ENCODE measurements around the gene HIVEP3.

The HIVEP3 gene

DNA sequence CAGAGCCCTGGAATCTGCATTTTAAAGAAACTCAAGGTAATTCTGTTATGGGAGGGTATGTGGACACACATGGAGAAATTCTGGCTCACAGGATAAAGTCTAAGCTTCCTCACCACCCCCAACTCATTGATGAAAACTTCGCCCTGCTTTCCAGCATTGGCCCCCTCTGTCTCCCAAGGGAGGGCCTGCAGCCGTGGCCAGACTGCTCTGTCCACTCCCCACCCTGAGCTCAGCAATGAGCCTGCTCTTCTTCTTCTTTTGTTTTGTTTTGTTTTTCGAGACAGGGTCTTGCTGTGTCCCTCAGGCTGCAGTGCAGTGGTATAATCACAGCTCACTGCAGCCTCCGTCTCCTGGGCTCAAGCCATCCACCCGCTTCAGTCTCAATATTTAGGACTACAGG, 297.5 kb downstream of the HIVEP3 start:
- H3K4me3 ChIP-seq (ENCODE audit: low read depth, low read length) = no peak overlapping the region
- TF ChIP-seq MYC (IDR thresholded peaks at IDR 0.05; ENCODE audit: low read depth, low read length) = no peak
- TF ChIP-seq, protein P1, sequence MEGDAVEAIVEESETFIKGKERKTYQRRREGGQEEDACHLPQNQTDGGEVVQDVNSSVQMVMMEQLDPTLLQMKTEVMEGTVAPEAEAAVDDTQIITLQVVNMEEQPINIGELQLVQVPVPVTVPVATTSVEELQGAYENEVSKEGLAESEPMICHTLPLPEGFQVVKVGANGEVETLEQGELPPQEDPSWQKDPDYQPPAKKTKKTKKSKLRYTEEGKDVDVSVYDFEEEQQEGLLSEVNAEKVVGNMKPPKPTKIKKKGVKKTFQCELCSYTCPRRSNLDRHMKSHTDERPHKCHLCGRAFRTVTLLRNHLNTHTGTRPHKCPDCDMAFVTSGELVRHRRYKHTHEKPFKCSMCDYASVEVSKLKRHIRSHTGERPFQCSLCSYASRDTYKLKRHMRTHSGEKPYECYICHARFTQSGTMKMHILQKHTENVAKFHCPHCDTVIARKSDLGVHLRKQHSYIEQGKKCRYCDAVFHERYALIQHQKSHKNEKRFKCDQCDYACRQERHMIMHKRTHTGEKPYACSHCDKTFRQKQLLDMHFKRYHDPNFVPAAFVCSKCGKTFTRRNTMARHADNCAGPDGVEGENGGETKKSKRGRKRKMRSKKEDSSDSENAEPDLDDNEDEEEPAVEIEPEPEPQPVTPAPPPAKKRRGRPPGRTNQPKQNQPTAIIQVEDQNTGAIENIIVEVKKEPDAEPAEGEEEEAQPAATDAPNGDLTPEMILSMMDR (IDR thresholded peaks at IDR 0.05; ENCODE audit: low read depth, low read length) = no peak
- TF ChIP-seq, protein P2, sequence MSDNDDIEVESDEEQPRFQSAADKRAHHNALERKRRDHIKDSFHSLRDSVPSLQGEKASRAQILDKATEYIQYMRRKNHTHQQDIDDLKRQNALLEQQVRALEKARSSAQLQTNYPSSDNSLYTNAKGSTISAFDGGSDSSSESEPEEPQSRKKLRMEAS (IDR thresholded peaks at IDR 0.05; ENCODE audit: low read depth, low read length) = no peak
- no peak for TF ChIP-seq POLR2A (IDR thresholded peaks at IDR 0.05; ENCODE audit: extremely low read depth, insufficient read length)
- no peak for DNase-seq (ENCODE audit: low read depth)

- no peak for DNase-seq (ENCODE audit: low read depth)
- no peak overlapping the region for H3K4me3 ChIP-seq (ENCODE audit: low read depth, low read length)
- no peak for TF ChIP-seq POLR2A (IDR thresholded peaks at IDR 0.05; ENCODE audit: extremely low read depth, insufficient read length)
- TF ChIP-seq, protein P1 (IDR thresholded peaks at IDR 0.05; ENCODE audit: low read depth, low read length) = no peak
- TF ChIP-seq, protein P2 (IDR thresholded peaks at IDR 0.05; ENCODE audit: low read depth, low read length) = no peak
These were observed 298.2 kb downstream of the HIVEP3 start for GRCh38 chr1:41620365-41621169.

- no peak for DNase-seq (ENCODE audit: low read depth)
- no peak for TF ChIP-seq POLR2A (IDR thresholded peaks at IDR 0.05; ENCODE audit: extremely low read depth, insufficient read length)
- no peak for TF ChIP-seq MYC (IDR thresholded peaks at IDR 0.05; ENCODE audit: low read depth, low read length)
- TF ChIP-seq, protein P1 (IDR thresholded peaks at IDR 0.05; ENCODE audit: low read depth, low read length) = no peak
- TF ChIP-seq, protein P2 (IDR thresholded peaks at IDR 0.05; ENCODE audit: low read depth, low read length) = no peak
- no peak overlapping the region for H3K4me3 ChIP-seq (ENCODE audit: low read depth, low read length)
These were observed 299.0 kb downstream of the HIVEP3 start for GRCh38 chr1:41619511-41620364.

- DNase-seq (ENCODE audit: low read depth) = no peak
- no peak for TF ChIP-seq MYC (IDR thresholded peaks at IDR 0.05; ENCODE audit: low read depth, low read length)
- TF ChIP-seq, protein P2 (IDR thresholded peaks at IDR 0.05; ENCODE audit: low read depth, low read length) = no peak
- TF ChIP-seq, protein P1 (IDR thresholded peaks at IDR 0.05; ENCODE audit: low read depth, low read length) = no peak
- TF ChIP-seq POLR2A (IDR thresholded peaks at IDR 0.05; ENCODE audit: extremely low read depth, insufficient read length) = no peak
- no peak overlapping the region for H3K4me3 ChIP-seq (ENCODE audit: low read depth, low read length)
These were observed 299.9 kb downstream of the HIVEP3 start for GRCh38 chr1:41618871-41619270.

- no peak for DNase-seq (ENCODE audit: low read depth)
- TF ChIP-seq POLR2A (IDR thresholded peaks at IDR 0.05; ENCODE audit: extremely low read depth, insufficient read length) (no peak), MYC (IDR thresholded peaks at IDR 0.05; ENCODE audit: low read depth, low read length) (no peak)
- TF ChIP-seq, protein P1 (IDR thresholded peaks at IDR 0.05; ENCODE audit: low read depth, low read length) = no peak
- TF ChIP-seq, protein P2 (IDR thresholded peaks at IDR 0.05; ENCODE audit: low read depth, low read length) = no peak
- H3K4me3 ChIP-seq (ENCODE audit: low read depth, low read length) = no peak overlapping the region
These were observed 300.5 kb downstream of the HIVEP3 start for GRCh38 chr1:41618066-41618825.
